ENCODE data around the gene HNRNPU. TPM values are rescaled to one million over a fixed set of nuclear protein-coding genes. Genes with fewer than 3 reads are reported as not detected.

Gene HNRNPU
- total and polyA plus RNA-seq, 2 of the 13 experiments (the other 11 are each of a cell fraction or from before 2014, with no cell fraction given) = 101 to 508 TPM

GRCh38 chr1:244835276-244836134 is 28.8 kb downstream of the HNRNPU start, which contains the start of gene COX20 (continued):
- TF ChIP-seq, protein P1, sequence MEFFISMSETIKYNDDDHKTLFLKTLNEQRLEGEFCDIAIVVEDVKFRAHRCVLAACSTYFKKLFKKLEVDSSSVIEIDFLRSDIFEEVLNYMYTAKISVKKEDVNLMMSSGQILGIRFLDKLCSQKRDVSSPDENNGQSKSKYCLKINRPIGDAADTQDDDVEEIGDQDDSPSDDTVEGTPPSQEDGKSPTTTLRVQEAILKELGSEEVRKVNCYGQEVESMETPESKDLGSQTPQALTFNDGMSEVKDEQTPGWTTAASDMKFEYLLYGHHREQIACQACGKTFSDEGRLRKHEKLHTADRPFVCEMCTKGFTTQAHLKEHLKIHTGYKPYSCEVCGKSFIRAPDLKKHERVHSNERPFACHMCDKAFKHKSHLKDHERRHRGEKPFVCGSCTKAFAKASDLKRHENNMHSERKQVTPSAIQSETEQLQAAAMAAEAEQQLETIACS (CRISPR knock-in tag; IDR thresholded peaks at IDR 0.05) = peak; percentile 97
- TF ChIP-seq NONO (IDR thresholded peaks at IDR 0.05) (no peak), NONO (CRISPR knock-in tag; conservative IDR thresholded peaks at IDR 0.05) (0 out of 2 replicates have a peak, but pooled peaks have one; percentile 56), NFKB2 (CRISPR knock-in tag; IDR thresholded peaks at IDR 0.05; ENCODE audit: borderline replicate concordance) (no peak), XBP1 (CRISPR knock-in tag; IDR thresholded peaks at IDR 0.05) (no peak), ZNF121 (CRISPR knock-in tag; IDR thresholded peaks at IDR 0.05) (peak; percentile 91), ZNF792 (CRISPR knock-in tag; IDR thresholded peaks at IDR 0.05) (peak; percentile 27; the same call in 1 of the 2 replicates), CENPT (CRISPR knock-in tag; IDR thresholded peaks at IDR 0.05; ENCODE audit: low read depth) (no peak), MYPOP (CRISPR knock-in tag; IDR thresholded peaks at IDR 0.05) (peak; percentile 68)
- TF ChIP-seq, protein P2, sequence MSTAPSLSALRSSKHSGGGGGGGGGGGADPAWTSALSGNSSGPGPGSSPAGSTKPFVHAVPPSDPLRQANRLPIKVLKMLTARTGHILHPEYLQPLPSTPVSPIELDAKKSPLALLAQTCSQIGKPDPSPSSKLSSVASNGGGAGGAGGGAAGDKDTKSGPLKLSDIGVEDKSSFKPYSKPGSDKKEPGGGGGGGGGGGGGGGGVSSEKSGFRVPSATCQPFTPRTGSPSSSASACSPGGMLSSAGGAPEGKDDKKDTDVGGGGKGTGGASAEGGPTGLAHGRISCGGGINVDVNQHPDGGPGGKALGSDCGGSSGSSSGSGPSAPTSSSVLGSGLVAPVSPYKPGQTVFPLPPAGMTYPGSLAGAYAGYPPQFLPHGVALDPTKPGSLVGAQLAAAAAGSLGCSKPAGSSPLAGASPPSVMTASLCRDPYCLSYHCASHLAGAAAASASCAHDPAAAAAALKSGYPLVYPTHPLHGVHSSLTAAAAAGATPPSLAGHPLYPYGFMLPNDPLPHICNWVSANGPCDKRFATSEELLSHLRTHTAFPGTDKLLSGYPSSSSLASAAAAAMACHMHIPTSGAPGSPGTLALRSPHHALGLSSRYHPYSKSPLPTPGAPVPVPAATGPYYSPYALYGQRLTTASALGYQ (CRISPR knock-in tag; IDR thresholded peaks at IDR 0.05) = peak; percentile 44; the same call in 1 of the 2 replicates

Measured in HepG2 (cell line).